ENCODE data around the gene MKI67.
"Not testable (repeated sequence)": the region's sequence is repeated elsewhere in the genome, so short reads cannot be mapped to it uniquely, and the experiment has no call there.

Gene MKI67, protein sequence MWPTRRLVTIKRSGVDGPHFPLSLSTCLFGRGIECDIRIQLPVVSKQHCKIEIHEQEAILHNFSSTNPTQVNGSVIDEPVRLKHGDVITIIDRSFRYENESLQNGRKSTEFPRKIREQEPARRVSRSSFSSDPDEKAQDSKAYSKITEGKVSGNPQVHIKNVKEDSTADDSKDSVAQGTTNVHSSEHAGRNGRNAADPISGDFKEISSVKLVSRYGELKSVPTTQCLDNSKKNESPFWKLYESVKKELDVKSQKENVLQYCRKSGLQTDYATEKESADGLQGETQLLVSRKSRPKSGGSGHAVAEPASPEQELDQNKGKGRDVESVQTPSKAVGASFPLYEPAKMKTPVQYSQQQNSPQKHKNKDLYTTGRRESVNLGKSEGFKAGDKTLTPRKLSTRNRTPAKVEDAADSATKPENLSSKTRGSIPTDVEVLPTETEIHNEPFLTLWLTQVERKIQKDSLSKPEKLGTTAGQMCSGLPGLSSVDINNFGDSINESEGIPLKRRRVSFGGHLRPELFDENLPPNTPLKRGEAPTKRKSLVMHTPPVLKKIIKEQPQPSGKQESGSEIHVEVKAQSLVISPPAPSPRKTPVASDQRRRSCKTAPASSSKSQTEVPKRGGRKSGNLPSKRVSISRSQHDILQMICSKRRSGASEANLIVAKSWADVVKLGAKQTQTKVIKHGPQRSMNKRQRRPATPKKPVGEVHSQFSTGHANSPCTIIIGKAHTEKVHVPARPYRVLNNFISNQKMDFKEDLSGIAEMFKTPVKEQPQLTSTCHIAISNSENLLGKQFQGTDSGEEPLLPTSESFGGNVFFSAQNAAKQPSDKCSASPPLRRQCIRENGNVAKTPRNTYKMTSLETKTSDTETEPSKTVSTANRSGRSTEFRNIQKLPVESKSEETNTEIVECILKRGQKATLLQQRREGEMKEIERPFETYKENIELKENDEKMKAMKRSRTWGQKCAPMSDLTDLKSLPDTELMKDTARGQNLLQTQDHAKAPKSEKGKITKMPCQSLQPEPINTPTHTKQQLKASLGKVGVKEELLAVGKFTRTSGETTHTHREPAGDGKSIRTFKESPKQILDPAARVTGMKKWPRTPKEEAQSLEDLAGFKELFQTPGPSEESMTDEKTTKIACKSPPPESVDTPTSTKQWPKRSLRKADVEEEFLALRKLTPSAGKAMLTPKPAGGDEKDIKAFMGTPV (N-terminal part only)

DNA sequence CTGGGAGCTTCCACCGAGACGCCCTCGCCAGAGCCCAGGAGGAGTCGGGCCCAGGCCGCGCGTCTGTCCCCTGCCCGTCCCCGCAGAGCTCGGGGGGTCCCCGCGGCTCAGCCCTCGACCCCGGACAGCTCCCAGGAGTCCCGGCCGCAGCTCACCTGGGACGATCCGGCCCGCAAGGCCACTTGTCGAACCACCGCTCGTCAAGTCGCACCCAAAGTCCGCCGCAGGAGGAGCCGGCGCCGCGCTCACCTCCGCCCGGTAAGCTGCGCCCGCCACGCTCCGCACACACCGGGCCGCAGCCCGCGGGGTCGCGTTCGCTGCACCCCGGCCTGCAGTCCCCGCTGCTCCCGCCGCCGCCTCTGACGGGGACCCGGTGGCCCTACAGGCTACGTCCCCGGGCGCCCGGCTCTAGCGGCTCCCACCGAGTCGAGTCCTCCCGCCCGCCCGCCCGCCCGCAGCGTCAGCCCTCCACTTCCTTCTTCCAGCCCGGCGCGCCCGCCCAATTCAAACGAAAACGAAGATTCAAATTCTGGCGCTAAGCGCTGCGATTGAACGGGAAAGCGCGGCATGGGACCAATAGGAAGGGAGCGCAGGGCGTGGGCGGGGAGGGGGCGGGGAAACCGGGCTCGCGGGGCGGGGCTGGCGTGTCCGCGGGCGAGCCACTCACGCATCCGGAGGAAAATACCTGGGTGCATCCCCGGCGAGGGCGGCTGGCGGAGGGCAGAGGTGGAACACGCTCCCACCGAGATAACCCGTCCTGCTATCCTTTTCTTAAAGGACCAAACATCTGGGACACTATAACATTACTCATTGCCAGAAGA is at the start of gene MKI67:
Gene MKI67 (minus strand): TSS at position 480 of the 821 bp plus-strand sequence. CDS start 756 bp downstream, outside the sequence.
- DNase-seq, result peak; percentile 92 to 93

DNA sequence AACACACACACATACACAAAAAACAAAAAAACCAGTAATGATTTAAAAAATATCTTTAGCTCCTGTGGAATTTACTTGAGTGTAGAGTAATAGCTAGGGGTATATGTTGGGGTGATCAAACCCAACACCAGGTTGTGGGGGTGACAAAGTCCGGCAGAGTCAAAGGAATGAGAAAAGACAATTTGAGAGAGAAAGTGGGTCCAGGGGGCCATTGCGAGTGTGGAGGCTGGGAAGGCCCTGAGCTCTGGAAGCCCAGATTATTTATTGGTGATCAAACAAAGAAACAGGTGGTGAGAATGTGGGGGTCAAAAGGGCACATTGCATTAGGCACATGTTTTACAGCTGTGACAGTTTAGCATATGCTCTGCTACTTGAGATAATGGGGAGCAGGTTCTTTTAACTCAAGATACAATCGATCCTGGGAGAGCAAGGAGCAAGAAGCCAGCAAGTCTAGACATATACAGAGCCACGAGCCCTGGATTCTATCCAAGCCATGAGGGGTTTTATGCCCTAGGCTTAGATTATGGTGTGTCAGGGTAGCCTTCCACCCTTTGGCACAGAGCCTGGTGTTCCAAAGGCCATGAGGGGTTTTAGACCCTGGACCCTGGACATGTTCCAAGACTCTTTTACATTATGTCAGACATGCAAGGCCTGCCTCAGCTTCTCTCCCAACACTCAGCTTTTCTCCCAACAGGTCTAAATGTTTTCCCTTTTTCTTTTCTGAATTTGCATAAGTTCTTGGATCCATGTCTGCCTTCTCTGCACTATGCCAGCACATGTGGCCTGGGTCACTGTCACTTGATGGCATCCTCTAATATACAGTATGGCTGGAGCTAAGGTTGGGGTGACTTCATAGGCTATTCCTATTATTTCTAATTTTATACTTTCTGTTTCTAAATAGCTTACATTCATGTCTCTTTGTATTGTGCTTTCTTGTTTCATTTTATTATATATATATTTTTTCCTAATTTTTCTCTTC is 48.6 kb upstream of the MKI67 start:
- no peak for DNase-seq

DNA sequence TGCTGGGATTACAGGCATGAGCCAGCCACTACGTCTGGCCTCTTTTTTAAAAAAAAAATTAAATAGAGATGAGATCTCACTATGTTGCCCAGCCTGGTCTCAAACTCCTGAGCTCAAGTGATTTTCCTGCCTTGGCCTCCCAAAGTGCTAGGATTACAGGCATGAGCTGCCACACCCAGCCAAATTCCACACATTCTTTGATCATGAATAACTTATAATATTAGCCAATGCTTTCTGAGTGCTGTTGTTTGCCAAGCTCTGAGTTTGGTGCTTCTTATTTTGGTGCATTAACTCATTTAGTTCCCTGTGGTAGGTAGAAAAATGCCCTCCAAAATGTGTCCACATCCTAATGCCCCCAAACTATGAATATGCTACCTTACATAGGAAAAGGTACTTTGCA is 47.2 kb upstream of the MKI67 start:
- no peak for DNase-seq

GRCh38 chr10:128172756-128173155 is 46.5 kb upstream of the MKI67 start:
- no peak for DNase-seq

DNA sequence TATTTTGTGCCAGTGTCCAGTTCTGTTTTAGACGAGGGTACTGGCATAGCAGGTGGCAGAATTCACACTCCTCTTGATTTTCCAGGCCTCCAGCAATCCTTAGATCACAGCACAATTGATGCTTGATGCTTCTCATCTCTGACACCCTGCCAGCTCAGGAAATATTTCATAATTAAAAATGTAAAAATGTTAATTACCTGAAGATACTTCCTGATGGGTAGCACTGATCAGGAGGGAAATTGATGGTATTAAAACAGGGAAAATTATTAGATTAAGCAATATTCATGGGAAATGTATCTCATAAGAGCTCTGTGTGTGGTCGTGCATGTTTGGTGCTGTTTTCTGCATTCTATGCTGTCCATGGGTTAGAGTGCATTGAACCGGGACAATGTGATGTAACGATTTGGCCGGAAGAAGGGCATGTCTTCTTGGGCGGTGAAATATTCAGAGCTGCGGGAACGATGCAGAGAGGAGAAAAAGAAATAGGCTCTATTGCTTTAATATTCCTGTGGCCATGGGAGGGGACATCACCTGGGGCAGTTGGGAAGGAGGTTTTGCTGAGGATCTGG is 43.7 kb upstream of the MKI67 start:
- DNase-seq, result no peak

GRCh38 chr10:128167926-128168520 is 41.8 kb upstream of the MKI67 start:
- DNase-seq, result no peak

GRCh38 chr10:128167123-128167522 is 40.9 kb upstream of the MKI67 start:
- DNase-seq, result not testable (repeated sequence)

DNA sequence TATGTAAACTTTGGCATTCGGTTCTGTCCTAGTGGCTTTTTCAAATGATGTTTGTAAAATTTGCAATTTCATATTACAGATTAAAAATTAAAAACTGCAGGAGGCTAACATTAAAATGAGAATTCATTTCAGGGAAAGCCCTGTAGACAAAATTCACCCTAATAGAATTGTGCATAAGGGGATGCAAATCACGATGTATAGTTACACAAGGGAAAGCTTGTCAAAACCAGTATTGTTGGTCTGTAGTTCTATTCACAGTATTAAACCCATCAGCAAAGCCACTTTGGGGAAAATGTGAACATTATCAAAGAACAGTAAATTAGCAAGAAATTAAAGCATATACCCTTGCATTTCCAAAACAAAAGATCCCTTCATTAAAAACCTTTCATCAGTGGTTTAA is 39.9 kb upstream of the MKI67 start:
- no peak for DNase-seq

GRCh38 chr10:128165536-128165935 is 39.3 kb upstream of the MKI67 start:
- DNase-seq, result no peak

GRCh38 chr10:128163701-128164100 is 37.5 kb upstream of the MKI67 start:
- DNase-seq, result no peak

DNA sequence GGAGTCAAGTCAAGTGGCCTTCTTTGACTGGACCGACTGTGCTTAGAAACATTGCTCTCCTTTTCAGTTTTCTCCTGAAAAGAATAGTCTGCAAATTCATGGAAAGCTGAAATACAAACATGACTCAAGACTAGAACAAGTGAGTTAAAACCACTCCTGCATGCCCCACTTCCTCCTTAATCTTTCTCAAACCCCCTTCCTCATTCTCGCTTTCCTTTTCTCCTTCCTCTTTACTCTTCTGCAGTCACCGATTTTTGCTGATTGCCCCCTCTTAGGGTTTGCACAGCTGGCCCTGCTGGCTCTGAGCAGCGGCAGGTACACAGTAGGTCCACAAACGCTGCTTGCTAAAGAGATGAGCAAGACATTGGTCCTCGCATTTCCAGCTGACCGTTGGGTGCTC is 34.8 kb upstream of the MKI67 start:
- no peak for DNase-seq

- no peak for DNase-seq
These were observed 34.1 kb upstream of the MKI67 start for GRCh38 chr10:128160297-128160711.

- DNase-seq, result no peak
These were observed 32.0 kb upstream of the MKI67 start for GRCh38 chr10:128158021-128158795.

- DNase-seq, result no peak
These were observed 31.0 kb upstream of the MKI67 start for GRCh38 chr10:128156999-128157755.

DNA sequence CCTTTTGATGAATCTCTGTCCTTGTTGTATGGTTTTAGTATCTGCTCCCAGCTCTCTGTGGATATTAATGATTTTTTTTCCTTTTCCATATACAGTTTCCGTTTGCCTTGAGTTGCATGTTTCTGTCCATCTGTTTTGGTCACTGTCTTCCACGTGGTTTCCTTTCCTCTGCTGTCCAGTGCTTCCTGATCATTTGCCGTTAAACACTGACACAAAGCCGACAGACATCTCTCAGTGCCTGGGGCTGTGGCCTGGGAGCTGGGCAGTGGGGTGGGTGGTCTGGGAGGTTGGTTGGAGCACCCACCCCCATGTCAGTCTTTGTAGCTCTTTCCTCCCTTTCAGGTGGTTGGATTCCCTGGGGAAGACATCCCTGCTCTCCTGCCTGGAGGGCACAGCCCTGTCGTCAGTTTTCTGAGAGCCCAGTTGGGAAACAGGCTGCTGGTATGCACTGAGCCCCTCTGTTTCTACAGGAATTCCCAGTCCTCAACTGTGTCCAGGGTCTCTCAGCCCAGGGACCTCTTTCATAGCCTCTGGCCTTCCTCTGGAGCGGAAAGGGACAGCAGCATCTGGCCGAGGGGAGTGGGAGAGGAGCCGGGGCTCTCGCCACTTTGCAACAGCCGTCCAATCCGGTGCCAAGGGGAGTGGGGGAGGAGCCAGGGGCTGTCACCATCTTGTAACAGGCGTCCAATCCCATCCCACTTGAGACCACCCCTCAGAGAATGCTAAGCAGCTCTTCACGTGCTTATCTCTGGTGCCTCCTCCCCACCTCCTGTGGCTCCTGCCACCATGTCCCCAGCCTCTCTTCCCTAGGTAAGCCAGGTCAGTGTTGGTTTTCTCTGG is 26.7 kb upstream of the MKI67 start:
- DNase-seq, result no peak

DNA sequence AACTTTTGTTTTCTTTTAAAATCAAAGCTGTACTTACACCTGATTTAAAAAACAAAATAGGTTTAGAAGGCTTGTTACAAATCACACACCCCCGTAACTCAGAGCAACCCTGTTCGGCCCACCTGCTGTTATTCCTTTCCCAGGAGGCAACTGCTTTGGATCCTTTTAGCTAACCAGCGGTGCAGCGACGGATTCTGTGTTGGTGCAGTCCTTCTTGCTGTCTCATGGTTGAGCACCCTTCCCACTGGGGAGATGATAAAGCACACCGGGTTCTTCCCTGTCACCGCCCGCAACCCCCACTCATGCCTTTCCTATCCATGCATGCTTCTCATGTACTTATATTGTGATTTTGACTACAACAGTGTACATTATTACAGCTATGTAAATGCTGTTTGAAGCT is 24.8 kb upstream of the MKI67 start:
- DNase-seq, result no peak

- no peak for DNase-seq
These were observed 24.3 kb upstream of the MKI67 start for GRCh38 chr10:128150561-128150960.

DNA sequence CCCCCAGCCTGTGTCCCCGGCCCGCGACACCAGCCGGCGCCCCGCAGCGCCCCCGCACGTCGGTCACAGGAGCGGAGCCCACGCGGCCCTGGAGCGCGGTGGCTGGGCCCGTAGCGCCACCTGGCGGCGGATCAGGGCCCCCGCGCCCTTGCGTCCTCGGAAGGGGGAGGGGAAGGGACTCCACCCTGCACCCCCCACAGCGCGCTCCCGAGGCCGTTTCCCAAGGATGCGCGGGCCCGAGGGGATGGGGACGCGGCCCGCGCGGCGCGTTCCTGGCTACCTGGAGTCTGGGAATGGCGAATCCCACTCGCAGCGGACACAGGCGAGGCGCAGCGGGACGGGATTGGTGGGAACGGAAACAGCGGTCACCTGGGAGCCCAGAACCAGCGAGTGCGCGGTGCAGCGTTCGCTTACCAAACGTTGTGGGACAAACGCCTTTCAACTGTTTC is 23.8 kb upstream of the MKI67 start:
- peak; percentile 77 to 81 for DNase-seq

Measured in CD4-positive, alpha-beta T cell treated with Interleukin-4 for 1 hour (primary cell).